Omental fat pad (tissue), 4 donors: ENCODE measurements around the gene SORCS2. TPM values are rescaled to one million over a fixed set of nuclear protein-coding genes. Genes with fewer than 3 reads are reported as not detected.

Experiments
- ATAC-seq: fragments of 150-250 bp; one replicate; pipeline ENCODE4 v1.9.1; 2016; ENCODE audit warnings: mild to moderate bottlenecking, moderate library complexity; ENCODE audit not compliant: low FRiP score
- DNase-seq: peaks from one replicate; pipeline ENCODE4 v3.0.0-alpha.2; 2019; ENCODE audit warnings: low spot score
- total RNA-seq, 4 donors: library from RNA; depleted of rRNA; stranded (reverse); fragments of >200 nt; gene quantifications; one replicate each; pipeline ENCODE4 v1.1.0, GENCODE V29; 2016
- TF ChIP-seq, protein P1 (sequence below), 3 donors: fragments of 450-650 bp; IDR thresholded peaks; one replicate each; pipeline ENCODE4 v1.5.1; 2016 to 2017; ENCODE audit warnings: antibody characterized with exemption in 3 of 3, mild to moderate bottlenecking in 3 of 3, moderate library complexity in 2 of 3

Gene SORCS2
- total RNA-seq, 4 donors from 2014 or later, result 0.63 to 4.6 (median 1.2) TPM

DNA sequence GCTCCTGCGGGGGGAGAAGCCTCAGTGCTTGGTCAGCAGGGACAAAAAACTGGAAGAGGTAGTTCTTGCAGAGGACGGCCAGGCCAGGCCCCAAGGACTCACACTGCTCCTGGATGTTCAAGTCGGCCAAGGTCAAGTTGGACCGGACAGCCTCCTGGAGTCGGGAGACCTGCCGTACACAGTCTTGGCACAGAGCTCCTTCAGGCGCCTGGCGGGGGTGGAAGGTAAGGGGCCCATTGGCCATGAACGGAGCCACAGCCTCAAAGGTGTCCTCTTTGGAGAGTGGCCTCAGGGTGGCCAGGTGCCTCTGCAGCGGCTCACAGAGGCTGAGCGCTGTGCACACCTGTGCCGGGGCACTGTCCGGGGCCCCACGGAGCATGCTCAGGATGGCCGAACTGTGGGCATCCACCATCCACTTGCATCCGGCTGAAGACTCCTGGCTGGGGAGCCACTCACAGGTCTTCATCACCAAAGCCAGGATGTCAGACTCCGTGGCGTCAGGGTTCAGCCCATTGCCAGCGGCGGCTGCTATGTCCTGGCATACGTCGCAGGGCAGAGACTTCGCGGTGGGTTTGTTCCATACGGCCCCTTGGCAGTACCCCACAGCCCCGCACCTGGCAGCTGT, 241.9 kb downstream of the SORCS2 start:
- TF ChIP-seq, protein P1, sequence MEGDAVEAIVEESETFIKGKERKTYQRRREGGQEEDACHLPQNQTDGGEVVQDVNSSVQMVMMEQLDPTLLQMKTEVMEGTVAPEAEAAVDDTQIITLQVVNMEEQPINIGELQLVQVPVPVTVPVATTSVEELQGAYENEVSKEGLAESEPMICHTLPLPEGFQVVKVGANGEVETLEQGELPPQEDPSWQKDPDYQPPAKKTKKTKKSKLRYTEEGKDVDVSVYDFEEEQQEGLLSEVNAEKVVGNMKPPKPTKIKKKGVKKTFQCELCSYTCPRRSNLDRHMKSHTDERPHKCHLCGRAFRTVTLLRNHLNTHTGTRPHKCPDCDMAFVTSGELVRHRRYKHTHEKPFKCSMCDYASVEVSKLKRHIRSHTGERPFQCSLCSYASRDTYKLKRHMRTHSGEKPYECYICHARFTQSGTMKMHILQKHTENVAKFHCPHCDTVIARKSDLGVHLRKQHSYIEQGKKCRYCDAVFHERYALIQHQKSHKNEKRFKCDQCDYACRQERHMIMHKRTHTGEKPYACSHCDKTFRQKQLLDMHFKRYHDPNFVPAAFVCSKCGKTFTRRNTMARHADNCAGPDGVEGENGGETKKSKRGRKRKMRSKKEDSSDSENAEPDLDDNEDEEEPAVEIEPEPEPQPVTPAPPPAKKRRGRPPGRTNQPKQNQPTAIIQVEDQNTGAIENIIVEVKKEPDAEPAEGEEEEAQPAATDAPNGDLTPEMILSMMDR (IDR thresholded peaks at IDR 0.05), result no peak
- no peak for DNase-seq
- ATAC-seq, result no peak

DNA sequence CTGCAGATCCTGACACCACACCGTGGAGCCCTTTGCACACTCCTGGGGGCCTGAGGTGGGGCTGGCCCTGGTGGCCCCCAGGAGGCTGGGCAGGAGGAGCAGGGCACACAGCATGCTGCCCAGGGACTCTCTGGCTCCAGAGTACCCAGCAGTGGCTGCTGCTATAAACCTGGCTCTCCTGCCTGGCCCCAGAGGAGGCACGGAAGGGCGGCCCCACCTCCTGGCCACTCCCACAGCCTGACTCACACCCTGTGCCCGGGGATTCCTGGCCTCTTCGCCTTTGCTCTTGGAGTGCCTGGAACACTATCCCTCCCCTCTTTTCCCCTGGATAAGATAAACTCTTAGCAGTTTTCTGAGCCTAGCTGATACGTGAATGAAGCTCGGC, 242.4 kb downstream of the SORCS2 start, which contains the start of gene PSAPL1:
Gene PSAPL1, minus strand, starts transcription at position 165 of the 385 bp plus-strand sequence. Its CDS starts 51 bp downstream, at position 114.
- peak; percentile 91 for ATAC-seq
- DNase-seq, result no peak
- TF ChIP-seq, protein P1 (IDR thresholded peaks at IDR 0.05), result no peak

DNA sequence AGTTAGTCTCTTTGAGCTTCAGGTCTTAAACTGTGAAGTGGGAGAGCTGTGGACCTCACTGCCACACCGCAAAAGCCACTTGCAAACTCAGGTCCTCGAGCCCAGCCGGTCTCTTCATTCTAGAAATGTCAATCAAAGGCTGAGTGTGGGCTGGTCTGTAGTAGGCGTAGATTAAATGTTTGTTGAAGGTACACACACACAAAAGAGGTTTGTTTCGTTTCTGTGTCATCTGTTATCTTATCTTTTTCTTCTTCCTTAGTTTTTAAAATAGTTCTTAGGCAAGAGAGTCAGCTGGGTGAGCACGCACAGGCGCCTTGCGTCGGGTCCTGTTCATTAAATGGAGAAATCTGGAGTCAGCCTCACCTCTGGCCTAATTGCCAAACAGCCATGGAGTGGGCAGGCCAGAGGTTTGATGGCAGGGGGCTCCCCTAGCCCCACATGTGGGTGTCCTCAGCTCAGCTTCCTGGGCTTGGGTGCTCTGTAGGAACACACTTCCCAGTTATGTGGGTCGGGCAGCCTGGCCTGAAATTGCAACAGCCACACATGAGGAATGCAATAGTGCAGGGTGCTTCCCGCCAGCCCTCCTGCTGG, 243.2 kb downstream of the SORCS2 start:
- TF ChIP-seq, protein P1 (IDR thresholded peaks at IDR 0.05), result no peak
- ATAC-seq (peak; percentile 67), DNase-seq (no peak)

DNA sequence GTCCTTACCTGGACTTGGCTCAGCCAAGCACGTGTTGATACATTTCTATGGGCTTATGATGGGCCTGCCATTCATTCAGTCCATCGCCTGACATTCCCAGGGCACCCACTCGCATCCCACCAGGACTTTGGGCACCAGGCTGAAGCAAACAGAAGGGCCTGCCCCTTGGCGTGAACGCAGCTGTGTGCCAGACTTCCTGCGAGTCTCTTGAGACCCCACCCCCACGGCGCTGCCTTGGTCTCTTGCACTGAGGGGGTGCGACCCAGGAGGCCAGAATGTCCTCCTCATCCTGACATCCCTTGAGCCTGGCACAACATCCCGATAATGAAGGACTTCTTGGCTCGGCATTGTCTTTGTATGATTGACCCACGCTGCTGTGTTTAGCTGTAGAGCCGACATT, 243.9 kb downstream of the SORCS2 start:
- ATAC-seq (no peak), DNase-seq (no peak)
- TF ChIP-seq, protein P1 (IDR thresholded peaks at IDR 0.05), result no peak

DNA sequence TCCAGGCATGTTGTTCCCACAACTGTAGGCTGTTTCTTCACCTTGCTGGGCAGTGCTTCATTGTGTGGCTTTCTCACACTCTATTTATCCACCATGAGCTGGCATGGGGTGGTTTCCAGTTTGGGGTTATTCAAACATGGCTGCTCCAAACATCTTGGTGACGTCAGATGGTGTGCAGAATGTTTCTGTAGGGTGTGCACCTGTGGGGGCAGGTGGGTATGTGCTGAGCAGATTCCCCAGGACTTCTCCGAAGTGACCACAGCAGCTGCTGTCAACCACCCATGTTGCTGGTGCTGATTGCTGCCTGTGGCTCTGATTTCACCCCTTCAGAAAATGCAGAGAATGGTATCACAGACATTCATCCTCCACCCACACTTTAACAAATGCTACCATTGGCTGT, 247.4 kb downstream of the SORCS2 start:
- TF ChIP-seq, protein P1 (IDR thresholded peaks at IDR 0.05), result no peak
- no peak for ATAC-seq
- DNase-seq, result no peak

DNA sequence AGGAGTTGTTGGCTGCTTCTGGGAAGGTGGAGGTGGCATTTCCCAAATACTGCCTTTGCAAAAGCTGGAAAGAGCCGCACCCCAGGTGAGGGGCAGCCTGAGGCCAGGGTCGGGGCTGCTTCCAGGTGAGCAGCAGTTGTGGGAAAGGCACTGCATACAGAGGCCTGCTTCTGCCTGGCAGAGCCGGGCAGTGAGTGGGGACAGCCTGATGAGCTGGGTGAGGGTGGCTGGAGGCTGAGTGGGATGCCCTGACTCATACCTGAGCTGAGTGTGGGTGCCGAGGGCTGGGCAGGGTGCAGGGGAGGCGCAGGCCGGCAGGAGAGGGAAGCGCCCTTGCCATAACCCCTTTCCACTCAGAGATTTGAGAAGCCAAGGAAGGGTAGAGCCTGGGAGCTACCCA, 248.9 kb downstream of the SORCS2 start:
- DNase-seq (no peak), ATAC-seq (no peak)
- TF ChIP-seq, protein P1 (IDR thresholded peaks at IDR 0.05), result no peak
